ENCODE results near the gene ZNF407. TPM values are rescaled to one million over a fixed set of nuclear protein-coding genes. Genes with fewer than 3 reads are reported as not detected.

The ZNF407 gene
- total and polyA plus RNA-seq, 2 of the 13 experiments (the other 11 are each of a cell fraction or from before 2014, with no cell fraction given), result 2.3 to 8.7 TPM

DNA sequence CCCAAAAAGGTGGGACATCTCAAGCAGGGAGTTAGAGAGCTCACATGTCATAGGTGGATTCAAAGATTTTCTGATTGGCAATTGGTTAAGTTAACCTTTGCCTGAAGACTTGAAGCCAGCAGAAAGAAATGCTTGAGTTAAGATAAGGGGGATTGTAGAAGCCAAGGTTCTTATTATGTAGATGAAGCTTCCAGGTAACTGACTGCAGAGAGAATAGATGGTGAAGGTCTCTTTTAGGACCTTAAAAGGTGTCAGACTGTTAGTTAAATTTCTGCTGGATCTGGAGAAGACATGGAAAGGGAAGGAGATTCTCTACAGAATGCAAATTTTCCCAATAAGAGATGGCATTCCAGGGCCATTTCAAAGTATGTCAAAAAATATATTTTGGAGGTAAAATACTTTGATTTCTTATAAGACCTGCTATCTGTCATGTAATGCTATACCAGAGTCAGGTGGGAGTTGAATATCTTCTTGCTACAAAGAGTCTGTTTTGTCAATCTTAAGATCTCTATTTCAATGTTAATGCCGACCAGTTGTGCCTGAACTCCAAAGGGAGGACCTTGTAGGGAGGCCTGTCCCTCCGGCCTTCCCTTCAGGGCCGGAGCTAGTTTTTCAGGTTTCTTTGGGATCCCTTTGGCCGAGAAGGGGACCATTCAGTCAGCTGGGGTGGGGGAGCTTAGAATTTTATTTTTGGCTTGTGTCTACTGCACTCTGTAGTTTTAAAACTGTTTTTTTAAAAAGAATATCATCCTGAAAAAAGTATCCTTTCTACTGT lies 330.7 kb downstream of the ZNF407 start:
- Histone ChIP-seq H3K79me2 (ENCODE audit: insufficient read depth, low read length) (no peaks in the 10 kb centered on the region), H3K9ac (ENCODE audit: insufficient read depth, low read depth, low read length) (no peak overlapping the region), H2AFZ (ENCODE audit: low read length) (no peak overlapping the region), H3K27ac (ENCODE audit: extremely low read length, insufficient read depth, low read length) (no peak overlapping the region), H3K4me3 (replicated peaks in 1 of 3; ENCODE audit: insufficient read depth in 1 of 3, low read depth in 2 of 3, low read length in 3 of 3) (no peak overlapping the region), H4K20me1 (ENCODE audit: insufficient read depth, low read length) (no peaks in the 10 kb centered on the region), H3K36me3 (replicated peaks in 1 of 2; ENCODE audit: control insufficient read depth in 1 of 2, insufficient read depth in 2 of 2, low read length in 2 of 2) (no peaks in the 10 kb centered on the region), H3K4me1 (ENCODE audit: insufficient read depth, low read length) (no peaks in the 10 kb centered on the region), H3K4me2 (ENCODE audit: low read depth, low read length) (no peak overlapping the region), H3K9me3 (ENCODE audit: low read length) (no peaks in the 10 kb centered on the region), H3K27me3 (ENCODE audit: control insufficient read depth in 1 of 2, insufficient read depth in 2 of 2, low read length in 2 of 2) (no peaks in the 10 kb centered on the region)
- in situ Hi-C loops (cut with HindIII; ENCODE audit: extremely low pct_ligation_motif_present, low pct_unique_long_range_greater_than_20kb) (no loop called here), intact Hi-C loops (cut with micrococcal nuclease; ENCODE audit: unreplicated experiment) (no loop called here)
- 94% methylated on average over 4 of the region's 4 CpGs for WGBS (ENCODE audit: low lambda C conversion rate)
- BruUV-seq (replicated peaks), result no TSS peak
- TF ChIP-seq, protein P1, sequence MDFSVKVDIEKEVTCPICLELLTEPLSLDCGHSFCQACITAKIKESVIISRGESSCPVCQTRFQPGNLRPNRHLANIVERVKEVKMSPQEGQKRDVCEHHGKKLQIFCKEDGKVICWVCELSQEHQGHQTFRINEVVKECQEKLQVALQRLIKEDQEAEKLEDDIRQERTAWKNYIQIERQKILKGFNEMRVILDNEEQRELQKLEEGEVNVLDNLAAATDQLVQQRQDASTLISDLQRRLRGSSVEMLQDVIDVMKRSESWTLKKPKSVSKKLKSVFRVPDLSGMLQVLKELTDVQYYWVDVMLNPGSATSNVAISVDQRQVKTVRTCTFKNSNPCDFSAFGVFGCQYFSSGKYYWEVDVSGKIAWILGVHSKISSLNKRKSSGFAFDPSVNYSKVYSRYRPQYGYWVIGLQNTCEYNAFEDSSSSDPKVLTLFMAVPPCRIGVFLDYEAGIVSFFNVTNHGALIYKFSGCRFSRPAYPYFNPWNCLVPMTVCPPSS (IDR thresholded peaks at IDR 0.05), result no peak
- no peak for TF ChIP-seq ZNF598 (CRISPR knock-in tag; IDR thresholded peaks at IDR 0.05; ENCODE audit: borderline replicate concordance)
- no peak for TF ChIP-seq NFKB2 (CRISPR knock-in tag; IDR thresholded peaks at IDR 0.05; ENCODE audit: borderline replicate concordance)
- TF ChIP-seq ARHGAP35 (CRISPR knock-in tag; IDR thresholded peaks at IDR 0.05; ENCODE audit: borderline replicate concordance), result no peak
- no peak for FAIRE-seq
- ChIA-PET CTCF (ENCODE audit: low intra/inter-chr PET ratio, low total read pairs) (no interaction called here), POLR2A (no interaction called here)
- no peak for ATAC-seq
- DNase-seq (ENCODE audit: low spot score), result no peak

- H2AFZ ChIP-seq (ENCODE audit: low read length), result no peak overlapping the region
- in situ Hi-C loops (cut with HindIII; ENCODE audit: extremely low pct_ligation_motif_present, low pct_unique_long_range_greater_than_20kb), result no loop called here
- H3K79me2 ChIP-seq (ENCODE audit: insufficient read depth, low read length), result no peaks in the 10 kb centered on the region
- intact Hi-C loops (cut with micrococcal nuclease; ENCODE audit: unreplicated experiment), result no loop called here
- no peak for TF ChIP-seq SALL1 (CRISPR knock-in tag; IDR thresholded peaks at IDR 0.05)
- 92% methylated on average over 11 of the region's 11 CpGs for WGBS (ENCODE audit: low lambda C conversion rate)
- ChIA-PET POLR2A (no interaction called here), CTCF (ENCODE audit: low intra/inter-chr PET ratio, low total read pairs) (no interaction called here)
- FAIRE-seq (no peak), ATAC-seq (no peak), DNase-seq (ENCODE audit: low spot score) (no peak)
- H3K4me1 ChIP-seq (ENCODE audit: insufficient read depth, low read length), result no peaks in the 10 kb centered on the region
- no peak overlapping the region for H3K4me3 ChIP-seq (replicated peaks in 1 of 3; ENCODE audit: insufficient read depth in 1 of 3, low read depth in 2 of 3, low read length in 3 of 3)
- no peaks in the 10 kb centered on the region for H3K9me3 ChIP-seq (ENCODE audit: low read length)
- no peaks in the 10 kb centered on the region for H3K27me3 ChIP-seq (ENCODE audit: control insufficient read depth in 1 of 2, insufficient read depth in 2 of 2, low read length in 2 of 2)
- H3K9ac ChIP-seq (ENCODE audit: insufficient read depth, low read depth, low read length), result no peak overlapping the region
- no peak overlapping the region for H3K4me2 ChIP-seq (ENCODE audit: low read depth, low read length)
- BruUV-seq (replicated peaks), result no TSS peak
- H3K27ac ChIP-seq (ENCODE audit: extremely low read length, insufficient read depth, low read length), result no peak overlapping the region
- no peaks in the 10 kb centered on the region for H4K20me1 ChIP-seq (ENCODE audit: insufficient read depth, low read length)
- no peaks in the 10 kb centered on the region for H3K36me3 ChIP-seq (replicated peaks in 1 of 2; ENCODE audit: control insufficient read depth in 1 of 2, insufficient read depth in 2 of 2, low read length in 2 of 2)
Observed at GRCh38 chr18:74929110-74929509, 331.4 kb downstream of the ZNF407 start.
